PC-9 (cell line): ENCODE results near the gene C11orf65. TPM values are rescaled to one million over a fixed set of nuclear protein-coding genes. Genes with fewer than 3 reads are reported as not detected.
"Not testable (repeated sequence)": the region's sequence is repeated elsewhere in the genome, so short reads cannot be mapped to it uniquely, and the experiment has no call there.

Experiments used
- BruUV-seq: library from RNA; stranded (reverse); fragments of 400-500 nt; replicated peaks from 2 replicates; lab custom pipeline; 2021; lab: Mats Ljungman, UMichigan
- CTCF ChIA-PET: fragments of 300-600 bp; sonication (Branson Sonifier 250); formaldehyde crosslinking; loops from one replicate; lab custom pipeline; 2022; ENCODE audit warnings: antibody characterized with exemption; lab: Charles Lee
- POLR2A ChIA-PET: fragments of 300-600 bp; sonication (Branson Sonifier 250); formaldehyde crosslinking; loops from one replicate; lab custom pipeline; 2022; ENCODE audit warnings: antibody characterized with exemption; ENCODE audit not compliant: unreplicated experiment; lab: Charles Lee
- DNase-seq, 2 experiments: peaks; one replicate each; pipeline versions ENCODE4 v3.0.0 to v3.0.0-alpha.2; 2015 to 2022; ENCODE audit warnings: mixed read lengths in 1 of 2
- H2AFZ ChIP-seq: fragments of 200-600 bp; sonication (generic); 2 replicates; pipeline ENCODE4 v1.8.1; 2017; ENCODE audit warnings: antibody characterized with exemption
- H3F3A ChIP-seq: fragments of 200-600 bp; sonication (generic); 2 replicates; pipeline ENCODE4 v1.8.1; 2017; ENCODE audit warnings: antibody characterized with exemption, mild to moderate bottlenecking, low read depth; ENCODE audit not compliant: insufficient read depth
- H3K27ac ChIP-seq: fragments of 200-600 bp; sonication (generic); 2 replicates; pipeline ENCODE4 v1.6.1; 2016; ENCODE audit warnings: mixed run types
- H3K27me3 ChIP-seq: fragments of 200-600 bp; sonication (generic); 2 replicates; pipeline ENCODE4 v1.6.1; 2016; ENCODE audit warnings: low read depth, mixed run types; ENCODE audit not compliant: insufficient read depth
- H3K36me3 ChIP-seq: fragments of 200-600 bp; sonication (generic); 2 replicates; pipeline ENCODE4 v1.6.1; 2016; ENCODE audit warnings: low read depth, mixed run types
- H3K4me1 ChIP-seq: fragments of 200-600 bp; sonication (generic); replicated peaks from 2 replicates; pipeline ENCODE4 v1.6.1; 2016; ENCODE audit warnings: mixed run types; ENCODE audit not compliant: insufficient read depth
- H3K4me2 ChIP-seq: fragments of 200-600 bp; sonication (generic); 2 replicates; pipeline ENCODE4 v1.6.1; 2017; ENCODE audit warnings: mixed run types
- H3K4me3 ChIP-seq: fragments of 200-600 bp; sonication (generic); 2 replicates; pipeline ENCODE4 v1.6.1; 2016; ENCODE audit warnings: mixed run types
- H3K79me2 ChIP-seq: fragments of 200-600 bp; sonication (generic); 2 replicates; pipeline ENCODE4 v1.6.1; 2017; ENCODE audit warnings: low read depth, mixed run types
- H3K9me2 ChIP-seq: fragments of 200-600 bp; sonication (generic); 2 replicates; pipeline ENCODE4 v1.8.1; 2017; ENCODE audit warnings: mild to moderate bottlenecking; ENCODE audit not compliant: insufficient read depth
- H3K9me3 ChIP-seq: fragments of 200-600 bp; sonication (generic); 2 replicates; pipeline ENCODE4 v1.8.1; 2016; ENCODE audit warnings: low read depth; ENCODE audit not compliant: insufficient read depth
- H4K20me1 ChIP-seq: fragments of 200-600 bp; sonication (generic); 2 replicates; pipeline ENCODE4 v1.8.1; 2017; ENCODE audit not compliant: insufficient read depth
- EZH2 ChIP-seq: fragments of 200-600 bp; sonication (generic); IDR thresholded peaks from 2 replicates; pipeline ENCODE4 v1.8.0; 2017; ENCODE audit warnings: antibody characterized with exemption, low read depth
- intact Hi-C: fragments of 100-400 bp; cut with micrococcal nuclease; formaldehyde crosslinking; loops from one replicate; pipeline ENCODE4 v1.10.0; 2022; ENCODE audit not compliant: unreplicated experiment
- total RNA-seq: library from RNA; stranded (reverse); gene quantifications from 2 replicates; pipeline ENCODE4 v1.2.3, GENCODE V29; 2021
- TF ChIP-seq, protein P1 (sequence below): fragments of 200-600 bp; sonication (generic); conservative IDR thresholded peaks from 2 replicates; pipeline ENCODE4 v1.6.1; 2017; ENCODE audit warnings: mixed run types, antibody characterized with exemption, mild to moderate bottlenecking, moderate library complexity

C11orf65 gene
- total RNA-seq, 1 experiment from 2014 or later: 1.7 TPM

DNA sequence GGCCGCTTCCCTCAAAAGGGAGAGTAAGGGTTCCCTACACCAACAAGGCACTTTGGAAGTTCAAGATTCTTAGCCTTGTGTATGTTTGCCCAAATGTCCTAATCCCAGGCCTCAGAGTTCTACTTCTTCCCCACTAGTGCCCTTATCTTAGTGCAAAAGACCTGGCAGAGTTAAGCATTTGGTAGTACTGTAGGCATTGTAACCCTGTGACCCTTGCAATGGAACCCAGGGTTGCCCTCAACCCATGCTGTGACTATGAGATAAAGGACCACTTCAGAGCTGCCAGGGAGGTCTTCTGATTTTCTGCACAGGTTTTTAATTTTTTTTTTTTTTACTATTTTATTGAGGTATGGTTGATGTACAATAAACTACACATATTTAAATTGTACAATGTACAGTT, 65.1 kb downstream of the C11orf65 start:
- Histone ChIP-seq H3K4me2 (no peak overlapping the region), H3K4me3 (no peak overlapping the region), H3K9me2 (peaks cover 4% of the 10 kb centered on the region; the same call in 1 of the 2 replicates), H3F3A (no peaks in the 10 kb centered on the region), H3K79me2 (no peaks in the 10 kb centered on the region), H3K27ac (no peak overlapping the region), H4K20me1 (no peaks in the 10 kb centered on the region), H3K4me1 (no peaks in the 10 kb centered on the region), H3K27me3 (no peaks in the 10 kb centered on the region), H3K36me3 (no peaks in the 10 kb centered on the region), H2AFZ (no peak overlapping the region), H3K9me3 (no peaks in the 10 kb centered on the region)
- ChIA-PET POLR2A (interaction anchor here (0.6 kb wide), 1 partner anchor 52 kb away, joined by 4 read pairs; no protein-coding TSS in a partner anchor), CTCF (no interaction called here)
- no peak for DNase-seq
- intact Hi-C loops: no loop called here
- TF ChIP-seq, protein P1, sequence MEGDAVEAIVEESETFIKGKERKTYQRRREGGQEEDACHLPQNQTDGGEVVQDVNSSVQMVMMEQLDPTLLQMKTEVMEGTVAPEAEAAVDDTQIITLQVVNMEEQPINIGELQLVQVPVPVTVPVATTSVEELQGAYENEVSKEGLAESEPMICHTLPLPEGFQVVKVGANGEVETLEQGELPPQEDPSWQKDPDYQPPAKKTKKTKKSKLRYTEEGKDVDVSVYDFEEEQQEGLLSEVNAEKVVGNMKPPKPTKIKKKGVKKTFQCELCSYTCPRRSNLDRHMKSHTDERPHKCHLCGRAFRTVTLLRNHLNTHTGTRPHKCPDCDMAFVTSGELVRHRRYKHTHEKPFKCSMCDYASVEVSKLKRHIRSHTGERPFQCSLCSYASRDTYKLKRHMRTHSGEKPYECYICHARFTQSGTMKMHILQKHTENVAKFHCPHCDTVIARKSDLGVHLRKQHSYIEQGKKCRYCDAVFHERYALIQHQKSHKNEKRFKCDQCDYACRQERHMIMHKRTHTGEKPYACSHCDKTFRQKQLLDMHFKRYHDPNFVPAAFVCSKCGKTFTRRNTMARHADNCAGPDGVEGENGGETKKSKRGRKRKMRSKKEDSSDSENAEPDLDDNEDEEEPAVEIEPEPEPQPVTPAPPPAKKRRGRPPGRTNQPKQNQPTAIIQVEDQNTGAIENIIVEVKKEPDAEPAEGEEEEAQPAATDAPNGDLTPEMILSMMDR: no peak
- TF ChIP-seq EZH2: no peak
- no TSS peak for BruUV-seq

DNA sequence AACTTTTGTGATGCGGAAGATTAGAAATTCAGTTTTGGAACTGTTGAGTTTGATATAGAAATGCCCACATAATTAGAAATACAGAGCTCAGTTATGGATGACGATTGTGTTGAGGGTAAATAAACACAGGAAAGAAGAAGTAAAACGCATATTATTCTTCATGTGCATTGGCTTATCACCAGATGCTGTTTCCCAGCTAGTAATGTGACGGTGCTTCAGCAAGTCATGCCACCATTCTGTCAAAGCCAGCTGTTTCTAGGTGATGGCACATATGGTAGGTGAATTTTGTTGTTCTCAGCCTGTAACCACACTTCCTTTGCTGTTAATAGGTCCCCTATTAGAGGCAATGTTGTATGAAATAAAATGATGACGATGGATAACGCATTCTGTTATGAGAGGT, 68.9 kb downstream of the C11orf65 start:
- Histone ChIP-seq H2AFZ (no peak overlapping the region), H3F3A (no peaks in the 10 kb centered on the region), H3K27me3 (no peaks in the 10 kb centered on the region), H3K36me3 (no peaks in the 10 kb centered on the region), H3K4me1 (no peaks in the 10 kb centered on the region), H4K20me1 (no peaks in the 10 kb centered on the region), H3K4me2 (no peak overlapping the region), H3K27ac (no peak overlapping the region), H3K9me2 (no peaks in the 10 kb centered on the region), H3K4me3 (no peak overlapping the region), H3K79me2 (no peaks in the 10 kb centered on the region), H3K9me3 (no peaks in the 10 kb centered on the region)
- no TSS peak for BruUV-seq
- ChIA-PET CTCF (no interaction called here), POLR2A (no interaction called here)
- no peak for DNase-seq
- intact Hi-C loops: no loop called here
- TF ChIP-seq, protein P1: no peak
- no peak for TF ChIP-seq EZH2

DNA sequence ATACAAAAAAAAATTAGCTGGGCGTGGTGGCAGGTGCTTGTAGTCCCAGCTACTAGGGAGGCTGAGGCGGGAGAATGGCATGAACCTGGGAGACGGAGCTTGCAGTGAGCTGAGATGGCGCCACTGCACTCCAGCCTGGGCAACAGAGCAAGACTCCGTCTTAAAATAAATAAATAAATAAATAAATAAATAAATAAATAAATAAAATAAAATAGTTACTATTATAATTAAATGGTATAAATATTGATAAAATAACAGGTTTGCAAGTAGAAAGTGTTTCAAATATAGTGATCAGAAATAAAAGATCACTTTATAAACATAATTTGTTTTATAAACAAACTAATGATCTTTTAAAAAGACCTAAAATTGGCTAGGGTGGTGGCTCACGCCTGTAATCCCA, 70.7 kb downstream of the C11orf65 start:
- not testable (repeated sequence) for H3K27me3 ChIP-seq, DNase-seq

DNA sequence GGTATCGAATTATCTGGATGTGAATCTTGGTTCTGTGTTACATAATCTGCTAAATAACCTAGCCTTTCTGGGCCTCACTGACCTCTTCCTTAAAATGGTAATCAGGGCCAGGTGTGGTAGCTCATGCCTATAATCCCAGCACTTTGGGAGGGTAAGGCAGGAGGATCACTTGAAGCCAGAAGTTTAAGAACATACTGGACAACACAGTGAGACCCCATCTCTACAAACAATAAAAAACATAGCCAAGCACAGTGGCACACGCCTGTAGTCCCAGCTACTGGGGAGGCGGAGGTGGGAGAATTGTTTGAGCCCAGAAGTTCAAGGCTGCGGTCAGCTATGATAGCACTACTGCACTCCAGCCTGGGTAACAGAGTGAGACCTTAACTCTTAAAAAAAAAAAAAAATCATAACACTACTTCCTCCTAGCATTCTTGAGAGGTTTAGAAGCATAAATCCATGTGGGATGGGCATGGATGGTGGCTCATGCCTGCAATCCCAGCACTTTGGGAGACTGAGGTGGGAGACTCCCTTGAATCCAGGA, 72.5 kb downstream of the C11orf65 start:
- no peak for DNase-seq
- Histone ChIP-seq H3F3A (no peaks in the 10 kb centered on the region), H3K79me2 (no peaks in the 10 kb centered on the region), H4K20me1 (no peaks in the 10 kb centered on the region), H3K4me3 (no peak overlapping the region), H3K27me3 (no peaks in the 10 kb centered on the region), H3K4me1 (no peaks in the 10 kb centered on the region), H3K4me2 (no peak overlapping the region), H3K9me2 (no peaks in the 10 kb centered on the region), H3K27ac (no peak overlapping the region), H3K9me3 (no peaks in the 10 kb centered on the region), H3K36me3 (no peaks in the 10 kb centered on the region), H2AFZ (no peak overlapping the region)
- POLR2A ChIA-PET: no interaction called here
- no TSS peak for BruUV-seq
- intact Hi-C loops: no loop called here
- TF ChIP-seq, protein P1: no peak
- no peak for TF ChIP-seq EZH2
- CTCF ChIA-PET: no interaction called here

More for the DNA sequence above, 70.7 kb downstream of the C11orf65 start:
- H3F3A ChIP-seq, intact Hi-C loops, POLR2A ChIA-PET, H3K4me1 ChIP-seq, H3K9me2 ChIP-seq, BruUV-seq, H3K4me3 ChIP-seq, H3K36me3 ChIP-seq, H3K4me2 ChIP-seq, H3K9me3 ChIP-seq, H2AFZ ChIP-seq, H3K79me2 ChIP-seq, H4K20me1 ChIP-seq, H3K27ac ChIP-seq, CTCF ChIA-PET: not testable (repeated sequence)
